B cell (primary cell): Measurements from ENCODE around the gene PLPPR1. TPM values are rescaled to one million over a fixed set of nuclear protein-coding genes. Genes with fewer than 3 reads are reported as not detected.

Experiments
- ATAC-seq: fragments of 200-7000 bp; cut with Tn5 transposase; one replicate; pipeline ENCODE4 v1.10.0; 2021; ENCODE audit warnings: low read depth, mild to moderate bottlenecking, moderate number of reproducible peaks, moderate library complexity
- CTCF ChIA-PET: fragments of 350-600 bp; sonication (Branson Sonifier 250); formaldehyde crosslinking; loops from one replicate; lab custom pipeline; 2021; ENCODE audit warnings: antibody characterized with exemption, inconsistent platforms; lab: Charles Lee
- POLR2A ChIA-PET: fragments of 350-600 bp; sonication (Branson Sonifier 250); formaldehyde crosslinking; loops from one replicate; lab custom pipeline; 2021; ENCODE audit warnings: antibody characterized with exemption; lab: Charles Lee
- DNase-seq: peaks from one replicate; pipeline ENCODE4 v3.0.0; 2013
- H2AFZ ChIP-seq: 2 replicates; pipeline ENCODE4 v1.6.1; 2012; ENCODE audit warnings: mild to moderate bottlenecking, low read depth, low read length; ENCODE audit not compliant: insufficient read depth, poor library complexity, severe bottlenecking
- H3K27ac ChIP-seq, 2 donors: 1 replicate in 1 of 2; 2 replicates in 1 of 2; pipeline ENCODE4 v1.5.1; 2012 to 2013; ENCODE audit warnings: low read length in 2 of 2, mild to moderate bottlenecking in 2 of 2, moderate library complexity in 1 of 2
- H3K27me3 ChIP-seq, 4 experiments: fragments of 200-600 bp in 1 of 4; sonication (generic) in 1 of 4; replicated peaks in 1 of 4; 1 replicate in 2 of 4; 2 replicates in 2 of 4; pipeline versions ENCODE4 v1.6.1 to v1.7.0; 2013 to 2016; ENCODE audit warnings: low read length in 3 of 4, mild to moderate bottlenecking in 2 of 4, mixed read lengths in 1 of 4, moderate library complexity in 1 of 4; ENCODE audit not compliant: insufficient read depth in 4 of 4, control insufficient read depth in 3 of 4; ENCODE audit errors: control extremely low read depth in 1 of 4
- H3K36me3 ChIP-seq, 2 experiments: replicated peaks in 1 of 2; 1 replicate in 1 of 2; 2 replicates in 1 of 2; pipeline versions ENCODE4 v1.6.1 to v1.7.1; 2013; ENCODE audit warnings: low read length in 1 of 2; ENCODE audit not compliant: insufficient read depth in 2 of 2, control insufficient read depth in 1 of 2; ENCODE audit errors: control extremely low read depth in 1 of 2, extremely low read depth in 1 of 2
- H3K4me1 ChIP-seq, 2 donors: fragments of 200-600 bp in 1 of 2; sonication (generic) in 1 of 2; 1 replicate in 1 of 2; 2 replicates in 1 of 2; pipeline versions ENCODE4 v1.5.1 to v1.6.1; 2013 to 2017; ENCODE audit warnings: low read length in 2 of 2; ENCODE audit not compliant: control insufficient read depth in 2 of 2, insufficient read depth in 2 of 2
- H3K4me2 ChIP-seq: replicated peaks from 2 replicates; pipeline ENCODE3; 2012; ENCODE audit warnings: mild to moderate bottlenecking, low read depth, low read length; ENCODE audit not compliant: poor library complexity, severe bottlenecking
- H3K4me3 ChIP-seq, 5 experiments: fragments of 200-600 bp in 1 of 5; sonication (generic) in 1 of 5; 1 replicate in 3 of 5; 2 replicates in 2 of 5; pipeline versions ENCODE4 v1.5.1 to v1.7.0; 2011 to 2016; ENCODE audit warnings: low read length in 4 of 5, mild to moderate bottlenecking in 4 of 5, low read depth in 2 of 5, control low read depth in 1 of 5, moderate library complexity in 1 of 5; ENCODE audit not compliant: insufficient read depth in 1 of 5; ENCODE audit errors: control extremely low read depth in 1 of 5, extremely low read depth in 1 of 5
- H3K79me2 ChIP-seq: fragments of 200-600 bp; sonication (generic); one replicate; pipeline ENCODE4 v1.6.0; 2016; ENCODE audit warnings: low read length; ENCODE audit not compliant: control insufficient read depth, insufficient read depth
- H3K9ac ChIP-seq: fragments of 200-600 bp; sonication (generic); 2 replicates; pipeline ENCODE4 v1.6.1; 2017; ENCODE audit warnings: mild to moderate bottlenecking, low read length, moderate library complexity
- H3K9me3 ChIP-seq, 3 donors: one replicate each; pipeline versions ENCODE4 v1.6.1 to v1.7.1; 2013; ENCODE audit warnings: low read length in 2 of 3; ENCODE audit not compliant: control insufficient read depth in 2 of 3, insufficient read depth in 1 of 3; ENCODE audit errors: control extremely low read depth in 1 of 3
- H4K20me1 ChIP-seq: 2 replicates; pipeline ENCODE4 v1.6.0; 2012; ENCODE audit warnings: mild to moderate bottlenecking, low read length; ENCODE audit not compliant: insufficient read depth, control insufficient read depth, poor library complexity, severe bottlenecking
- H3K27ac Mint-ChIP-seq: one replicate; pipeline ENCODE4 v1.8.0; 2021; ENCODE audit warnings: mixed read lengths
- H3K27me3 Mint-ChIP-seq: one replicate; pipeline ENCODE4 v1.8.0; 2021; ENCODE audit warnings: mixed read lengths
- H3K4me1 Mint-ChIP-seq: one replicate; pipeline ENCODE4 v1.8.0; 2021; ENCODE audit warnings: mixed read lengths
- H3K4me3 Mint-ChIP-seq: one replicate; pipeline ENCODE4 v1.8.0; 2021; ENCODE audit warnings: mixed read lengths
- H3K9me3 Mint-ChIP-seq: one replicate; pipeline ENCODE4 v1.8.0; 2022; ENCODE audit warnings: mixed read lengths; ENCODE audit not compliant: insufficient read depth
- CTCF ChIP-seq: fragments of 200-600 bp; IDR thresholded peaks from one replicate; pipeline ENCODE4 v1.8.0; 2022; ENCODE audit warnings: antibody characterized with exemption, mild to moderate bottlenecking
- EZH2 ChIP-seq: IDR thresholded peaks from 2 replicates; pipeline ENCODE4 v1.6.1; 2012; ENCODE audit warnings: borderline replicate concordance, low read depth, mild to moderate bottlenecking, moderate library complexity, low read length; ENCODE audit not compliant: insufficient read depth, poor library complexity, severe bottlenecking
- WGBS: methylation state at CpG from one replicate; pipeline ENCODE4 v1.1.5; 2013; ENCODE audit warnings: missing lambda C conversion rate; ENCODE audit not compliant: insufficient coverage; 5-methylcytosine and 5-hydroxymethylcytosine counted together
- intact Hi-C: fragments of 100-400 bp; cut with micrococcal nuclease; formaldehyde crosslinking; loops from one replicate; pipeline ENCODE4 v1.10.0; 2022
- polyA plus RNA-seq: library from polyadenylated mRNA; depleted of rRNA; stranded (reverse); fragments of >200 nt; gene quantifications from 2 replicates; pipeline ENCODE4 v1.2.3, GENCODE V29; 2012
- total RNA-seq, 2 donors: library from RNA; stranded (reverse); fragments of 120-200 nt in 1 of 2; gene quantifications; 1 replicate in 1 of 2; 2 replicates in 1 of 2; pipeline versions ENCODE4 v1.2.3 to v1.2.4, GENCODE V29; 2013 to 2022

The PLPPR1 gene
- total and polyA plus RNA-seq, 2 donors (not counting 1 experiment from before 2014, with no cell fraction given): not detected

- H3K4me3 ChIP-seq: no peak overlapping the region
- ChIA-PET POLR2A (no interaction called here), CTCF (interaction anchor here (0.8 to 2.6 kb wide), 5 partner anchors 10 to 710 kb away, joined by 3 to 16 read pairs (median 3); no protein-coding TSS in a partner anchor)
- H4K20me1 ChIP-seq: no peaks in the 10 kb centered on the region
- DNase-seq (no peak), ATAC-seq (no peak)
- Mint-ChIP-seq H3K27me3 (peaks cover 3% of the 10 kb centered on the region), H3K27ac (no peak overlapping the region), H3K4me1 (no peaks in the 10 kb centered on the region), H3K4me3 (no peak overlapping the region), H3K9me3 (no peaks in the 10 kb centered on the region)
- H2AFZ ChIP-seq: no peak overlapping the region
- TF ChIP-seq CTCF: no peak
- TF ChIP-seq EZH2: no peak
- WGBS: 89% methylated on average over 8 of the region's 8 CpGs
- H3K4me2 ChIP-seq: no peak overlapping the region
- H3K9ac ChIP-seq: no peak overlapping the region
- H3K36me3 ChIP-seq: no peaks in the 10 kb centered on the region
- H3K79me2 ChIP-seq: no peaks in the 10 kb centered on the region
- intact Hi-C loops: loop anchor here (5.0 kb wide), 1 partner anchor 710 kb away; no protein-coding TSS in a partner anchor
- peaks cover 0 to 4% (median under 1%) of the 10 kb centered on the region in 4 experiments for H3K27me3 ChIP-seq
- H3K9me3 ChIP-seq: no peaks in the 10 kb centered on the region
- no peak overlapping the region for H3K27ac ChIP-seq
- no peaks in the 10 kb centered on the region for H3K4me1 ChIP-seq
Measured at GRCh38 chr9:101312661-101313060, 284.1 kb downstream of the PLPPR1 start.

GRCh38 chr9:101315112-101315450, 286.6 kb downstream of the PLPPR1 start:
- no peak for ATAC-seq
- Histone ChIP-seq H3K36me3 (no peaks in the 10 kb centered on the region), H3K4me1 (no peaks in the 10 kb centered on the region), H3K27ac (no peak overlapping the region), H4K20me1 (no peaks in the 10 kb centered on the region), H3K27me3 (peaks cover 0 to 5% (median 2%) of the 10 kb centered on the region in 4 experiments), H3K9me3 (no peaks in the 10 kb centered on the region), H3K9ac (no peak overlapping the region), H3K79me2 (no peaks in the 10 kb centered on the region), H3K4me3 (no peak overlapping the region), H3K4me2 (no peak overlapping the region), H2AFZ (no peak overlapping the region)
- Mint-ChIP-seq H3K4me3 (no peak overlapping the region), H3K4me1 (no peaks in the 10 kb centered on the region), H3K27ac (no peak overlapping the region), H3K9me3 (no peaks in the 10 kb centered on the region), H3K27me3 (peaks cover 13% of the 10 kb centered on the region)
- CTCF ChIA-PET: no interaction called here
- POLR2A ChIA-PET: no interaction called here
- DNase-seq: no peak
- TF ChIP-seq EZH2 (no peak), CTCF (no peak)
- WGBS: no CpG with 5 or more reads among the region's 2 CpGs
- intact Hi-C loops: no loop called here
